HepG2 (cell line): ENCODE measurements around the gene RASSF7. TPM values are rescaled to one million over a fixed set of nuclear protein-coding genes. Genes with fewer than 3 reads are reported as not detected.

ENCODE experiments used
- AGO1 ChIP-seq: fragments of 200-400 bp; formaldehyde crosslinking; IDR thresholded peaks from 2 replicates; pipeline ENCODE4 v1.6.1; 2017; ENCODE audit warnings: mild to moderate bottlenecking, low read depth, low read length, moderate library complexity; ENCODE audit not compliant: poor library complexity, severe bottlenecking
- AGO2 ChIP-seq: fragments of 200-400 bp; formaldehyde crosslinking; optimal IDR thresholded peaks from 2 replicates; pipeline ENCODE3; 2017; ENCODE audit warnings: mild to moderate bottlenecking, low read depth, low read length, moderate library complexity
- ATF3 ChIP-seq: sonication (generic); formaldehyde crosslinking; IDR thresholded peaks from 2 replicates; pipeline ENCODE4 v1.4.0; 2020; ENCODE audit warnings: missing genetic modification reagents
- ATRX ChIP-seq: sonication (generic); formaldehyde crosslinking; IDR thresholded peaks from 2 replicates; pipeline ENCODE4 v1.4.0; 2020; ENCODE audit warnings: missing genetic modification reagents, borderline replicate concordance
- EED ChIP-seq: sonication (generic); formaldehyde crosslinking; IDR thresholded peaks from 2 replicates; pipeline ENCODE4 v1.5.0; 2020; ENCODE audit warnings: mild to moderate bottlenecking, missing genetic modification reagents
- FOXJ3 ChIP-seq: sonication (generic); formaldehyde crosslinking; IDR thresholded peaks from 2 replicates; pipeline ENCODE4 v1.4.0; 2020; ENCODE audit warnings: missing genetic modification reagents, mild to moderate bottlenecking, borderline replicate concordance
- GMEB1 ChIP-seq: sonication (generic); formaldehyde crosslinking; IDR thresholded peaks from 2 replicates; pipeline ENCODE4 v1.5.1; 2020; ENCODE audit warnings: missing genetic modification reagents, mild to moderate bottlenecking, borderline replicate concordance
- HNRNPL ChIP-seq: fragments of 200-400 bp; formaldehyde crosslinking; IDR thresholded peaks from 2 replicates; pipeline ENCODE4 v1.6.1; 2017; ENCODE audit warnings: mild to moderate bottlenecking, low read depth, low read length
- HOXA3 ChIP-seq: sonication (generic); formaldehyde crosslinking; IDR thresholded peaks from 2 replicates; pipeline ENCODE4 v1.5.0; 2020; ENCODE audit warnings: missing genetic modification reagents
- IRX3 ChIP-seq: sonication (generic); formaldehyde crosslinking; IDR thresholded peaks from 2 replicates; pipeline ENCODE4 v1.8.1; 2023; ENCODE audit warnings: mild to moderate bottlenecking, low read depth, missing genetic modification reagents, borderline replicate concordance
- NCOR1 ChIP-seq: fragments of 200-600 bp; sonication (generic); IDR thresholded peaks from 2 replicates; pipeline ENCODE4 v1.7.0; 2017; ENCODE audit warnings: antibody characterized with exemption, low read length, borderline replicate concordance
- PITX1 ChIP-seq: sonication (generic); formaldehyde crosslinking; IDR thresholded peaks from 2 replicates; pipeline ENCODE4 v1.5.1; 2020; ENCODE audit warnings: mild to moderate bottlenecking, missing genetic modification reagents
- SNAI1 ChIP-seq: sonication (generic); formaldehyde crosslinking; IDR thresholded peaks from 2 replicates; pipeline ENCODE4 v1.5.0; 2020; ENCODE audit warnings: mild to moderate bottlenecking, missing genetic modification reagents, borderline replicate concordance
- XRCC5 ChIP-seq: fragments of 200-400 bp; formaldehyde crosslinking; optimal IDR thresholded peaks from 2 replicates; pipeline ENCODE3; 2017; ENCODE audit warnings: mild to moderate bottlenecking, low read length
- ZHX1 ChIP-seq: sonication (generic); formaldehyde crosslinking; IDR thresholded peaks from 2 replicates; pipeline ENCODE4 v1.8.1; 2022; ENCODE audit warnings: low read depth, mild to moderate bottlenecking, missing genetic modification reagents
- ZNF567 ChIP-seq: sonication (generic); formaldehyde crosslinking; IDR thresholded peaks from 2 replicates; pipeline ENCODE4 v1.8.1; 2023; ENCODE audit warnings: mild to moderate bottlenecking, missing genetic modification reagents, borderline replicate concordance
- polyA plus RNA-seq, 8 experiments: library from polyadenylated mRNA; depleted of rRNA in 3 of 8; stranded (reverse) in 7 of 8; unstranded in 1 of 8; fragments of >200 nt; fragmentation: Illumina TruSeq in 4 of 8; extraction: Trizol in 4 of 8; gene quantifications; 2 replicates each; pipeline versions ENCODE4 v1.2.1 to v1.2.3, GENCODE V29; 2011 to 2016; ENCODE audit warnings: low read depth in 4 of 8, missing spikeins in 1 of 8, mixed read lengths in 1 of 8; ENCODE audit not compliant: insufficient read depth in 1 of 8
- total RNA-seq, 5 experiments: library from RNA; depleted of rRNA; stranded (reverse); fragments of >200 nt; fragmentation: Illumina TruSeq; extraction: Trizol; gene quantifications; 2 replicates each; pipeline ENCODE4 v1.2.3, GENCODE V29; 2016; ENCODE audit warnings: low read depth in 1 of 5
- TF ChIP-seq, protein P1 (sequence below): fragments of 450-650 bp; IDR thresholded peaks from 2 replicates; pipeline ENCODE4 v1.6.1; 2016
- TF ChIP-seq, protein P2 (sequence below): sonication (generic); formaldehyde crosslinking; IDR thresholded peaks from 2 replicates; pipeline ENCODE4 v1.8.1; 2023; ENCODE audit warnings: mild to moderate bottlenecking, missing genetic modification reagents

The RASSF7 gene
- total and polyA plus RNA-seq, 2 of the 13 experiments (the other 11 are each of a cell fraction or from before 2014, with no cell fraction given), result 20.2 to 28.6 TPM

- peak; percentile 28; the same call in 1 of the 2 replicates for TF ChIP-seq ATF3 (CRISPR knock-in tag)
- TF ChIP-seq EED (CRISPR knock-in tag), result 0 out of 2 replicates have a peak, but pooled peaks have one; percentile 58
- TF ChIP-seq, protein P1, sequence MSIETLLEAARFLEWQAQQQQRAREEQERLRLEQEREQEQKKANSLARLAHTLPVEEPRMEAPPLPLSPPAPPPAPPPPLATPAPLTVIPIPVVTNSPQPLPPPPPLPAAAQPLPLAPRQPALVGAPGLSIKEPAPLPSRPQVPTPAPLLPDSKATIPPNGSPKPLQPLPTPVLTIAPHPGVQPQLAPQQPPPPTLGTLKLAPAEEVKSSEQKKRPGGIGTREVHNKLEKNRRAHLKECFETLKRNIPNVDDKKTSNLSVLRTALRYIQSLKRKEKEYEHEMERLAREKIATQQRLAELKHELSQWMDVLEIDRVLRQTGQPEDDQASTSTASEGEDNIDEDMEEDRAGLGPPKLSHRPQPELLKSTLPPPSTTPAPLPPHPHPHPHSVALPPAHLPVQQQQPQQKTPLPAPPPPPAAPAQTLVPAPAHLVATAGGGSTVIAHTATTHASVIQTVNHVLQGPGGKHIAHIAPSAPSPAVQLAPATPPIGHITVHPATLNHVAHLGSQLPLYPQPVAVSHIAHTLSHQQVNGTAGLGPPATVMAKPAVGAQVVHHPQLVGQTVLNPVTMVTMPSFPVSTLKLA, result no peak
- no peak for TF ChIP-seq IRX3 (CRISPR knock-in tag)
- no peak for TF ChIP-seq FOXJ3
- TF ChIP-seq, protein P2, sequence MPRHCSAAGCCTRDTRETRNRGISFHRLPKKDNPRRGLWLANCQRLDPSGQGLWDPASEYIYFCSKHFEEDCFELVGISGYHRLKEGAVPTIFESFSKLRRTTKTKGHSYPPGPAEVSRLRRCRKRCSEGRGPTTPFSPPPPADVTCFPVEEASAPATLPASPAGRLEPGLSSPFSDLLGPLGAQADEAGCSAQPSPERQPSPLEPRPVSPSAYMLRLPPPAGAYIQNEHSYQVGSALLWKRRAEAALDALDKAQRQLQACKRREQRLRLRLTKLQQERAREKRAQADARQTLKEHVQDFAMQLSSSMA, result no peak
- no peak for TF ChIP-seq ATRX (CRISPR knock-in tag)
- TF ChIP-seq HNRNPL, result peak; percentile 65
- TF ChIP-seq AGO2, result peak; percentile 64
- TF ChIP-seq SNAI1 (CRISPR knock-in tag), result peak; percentile 46; the same call in 1 of the 2 replicates
- TF ChIP-seq XRCC5, result no peak
- TF ChIP-seq ZNF567 (CRISPR knock-in tag), result no peak
- TF ChIP-seq PITX1, result peak; percentile 67
- no peak for TF ChIP-seq ZHX1 (CRISPR knock-in tag)
- peak; percentile 59; the same call in 1 of the 2 replicates for TF ChIP-seq GMEB1 (CRISPR knock-in tag)
- TF ChIP-seq HOXA3, result 0 out of 2 replicates have a peak, but pooled peaks have one; percentile 37
- TF ChIP-seq AGO1, result peak; percentile 80
- TF ChIP-seq NCOR1, result no peak; the same call in 1 of the 2 replicates
Observed at GRCh38 chr11:560305-561147, at the start of gene RASSF7, which contains the start of gene LMNTD2 (continued).
